ENCODE results near the gene NUP98. TPM values are rescaled to one million over a fixed set of nuclear protein-coding genes. Genes with fewer than 3 reads are reported as not detected.

The NUP98 gene
- total RNA-seq, 1 donor from 2014 or later, result 82.6 TPM

- TF ChIP-seq, protein P1, sequence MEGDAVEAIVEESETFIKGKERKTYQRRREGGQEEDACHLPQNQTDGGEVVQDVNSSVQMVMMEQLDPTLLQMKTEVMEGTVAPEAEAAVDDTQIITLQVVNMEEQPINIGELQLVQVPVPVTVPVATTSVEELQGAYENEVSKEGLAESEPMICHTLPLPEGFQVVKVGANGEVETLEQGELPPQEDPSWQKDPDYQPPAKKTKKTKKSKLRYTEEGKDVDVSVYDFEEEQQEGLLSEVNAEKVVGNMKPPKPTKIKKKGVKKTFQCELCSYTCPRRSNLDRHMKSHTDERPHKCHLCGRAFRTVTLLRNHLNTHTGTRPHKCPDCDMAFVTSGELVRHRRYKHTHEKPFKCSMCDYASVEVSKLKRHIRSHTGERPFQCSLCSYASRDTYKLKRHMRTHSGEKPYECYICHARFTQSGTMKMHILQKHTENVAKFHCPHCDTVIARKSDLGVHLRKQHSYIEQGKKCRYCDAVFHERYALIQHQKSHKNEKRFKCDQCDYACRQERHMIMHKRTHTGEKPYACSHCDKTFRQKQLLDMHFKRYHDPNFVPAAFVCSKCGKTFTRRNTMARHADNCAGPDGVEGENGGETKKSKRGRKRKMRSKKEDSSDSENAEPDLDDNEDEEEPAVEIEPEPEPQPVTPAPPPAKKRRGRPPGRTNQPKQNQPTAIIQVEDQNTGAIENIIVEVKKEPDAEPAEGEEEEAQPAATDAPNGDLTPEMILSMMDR (IDR thresholded peaks at IDR 0.05; ENCODE audit: unreplicated experiment), result no peak
- DNase-seq (ENCODE audit: low spot score in 2 of 2, unreplicated experiment in 2 of 2), result no peak
- Mint-ChIP-seq H3K27ac (no peak overlapping the region), H3K27me3 (ENCODE audit: low read depth) (no peaks in the 10 kb centered on the region), H3K9me3 (no peaks in the 10 kb centered on the region), H3K4me3 (no peak overlapping the region), H3K36me3 (peaks cover 41% of the 10 kb centered on the region), H3K4me1 (no peaks in the 10 kb centered on the region)
These were observed 90.2 kb downstream of the NUP98 start for GRCh38 chr11:3707176-3707575.

DNA sequence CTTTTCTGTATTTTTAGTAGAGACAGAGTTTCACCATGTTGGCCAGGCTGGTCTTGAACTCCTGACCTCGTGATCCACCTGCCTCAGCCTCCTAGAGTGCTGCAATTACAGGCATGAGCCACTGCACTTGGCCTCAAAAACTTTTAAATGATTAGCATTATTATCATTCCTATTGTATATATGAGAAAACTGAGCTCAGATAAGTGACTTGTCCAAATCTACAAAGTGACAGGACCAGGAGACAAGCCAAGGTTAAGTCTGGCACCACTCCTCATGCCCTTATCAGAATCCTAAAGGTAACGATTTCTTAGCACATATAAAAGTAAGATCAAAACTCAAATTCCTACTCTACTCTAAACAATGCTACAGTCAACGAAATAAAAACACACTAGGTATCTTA, 94.0 kb downstream of the NUP98 start:
- no peaks in the 10 kb centered on the region for H3K9me3 Mint-ChIP-seq
- H3K36me3 Mint-ChIP-seq, result peaks cover 52% of the 10 kb centered on the region
- no peak overlapping the region for H3K27ac Mint-ChIP-seq
- H3K4me1 Mint-ChIP-seq, result no peaks in the 10 kb centered on the region
- no peak overlapping the region for H3K4me3 Mint-ChIP-seq
- TF ChIP-seq, protein P1 (IDR thresholded peaks at IDR 0.05; ENCODE audit: unreplicated experiment), result no peak
- DNase-seq (ENCODE audit: low spot score in 2 of 2, unreplicated experiment in 2 of 2), result no peak
- H3K27me3 Mint-ChIP-seq (ENCODE audit: low read depth), result no peaks in the 10 kb centered on the region

GRCh38 chr11:3700910-3701309, 96.4 kb downstream of the NUP98 start:
- peaks cover 41% of the 10 kb centered on the region for H3K36me3 Mint-ChIP-seq
- TF ChIP-seq, protein P1 (IDR thresholded peaks at IDR 0.05; ENCODE audit: unreplicated experiment), result no peak
- H3K9me3 Mint-ChIP-seq, result no peaks in the 10 kb centered on the region
- H3K27ac Mint-ChIP-seq, result no peak overlapping the region
- no peaks in the 10 kb centered on the region for H3K27me3 Mint-ChIP-seq (ENCODE audit: low read depth)
- no peak overlapping the region for H3K4me3 Mint-ChIP-seq
- no peaks in the 10 kb centered on the region for H3K4me1 Mint-ChIP-seq
- no peak for DNase-seq (ENCODE audit: low spot score in 2 of 2, unreplicated experiment in 2 of 2)

GRCh38 chr11:3700410-3700809, 96.9 kb downstream of the NUP98 start:
- Mint-ChIP-seq H3K4me1 (no peaks in the 10 kb centered on the region), H3K27me3 (ENCODE audit: low read depth) (no peaks in the 10 kb centered on the region), H3K4me3 (no peak overlapping the region), H3K9me3 (no peaks in the 10 kb centered on the region), H3K36me3 (peaks cover 45% of the 10 kb centered on the region), H3K27ac (no peak overlapping the region)
- no peak for DNase-seq (ENCODE audit: low spot score in 2 of 2, unreplicated experiment in 2 of 2)
- TF ChIP-seq, protein P1 (IDR thresholded peaks at IDR 0.05; ENCODE audit: unreplicated experiment), result no peak

DNA sequence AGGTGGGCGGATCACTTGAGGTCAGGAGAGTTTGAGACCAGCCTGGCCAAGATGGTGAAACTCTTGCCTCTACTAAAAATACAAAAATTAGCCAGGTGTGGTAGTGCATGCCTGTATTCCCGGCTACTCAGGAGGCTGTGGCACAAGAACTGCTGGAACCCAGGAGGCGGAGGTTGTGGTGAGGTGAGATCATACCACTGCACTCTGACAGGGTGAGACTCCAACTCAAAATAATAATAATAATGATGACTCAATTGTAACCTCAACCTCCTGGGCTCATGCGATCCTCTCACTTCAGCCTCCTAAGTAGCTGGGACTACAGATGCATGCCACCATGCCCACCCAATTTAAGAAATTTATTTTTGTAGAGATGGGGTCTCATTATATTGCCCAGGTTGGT, 110.6 kb downstream of the NUP98 start:
- peaks cover 45% of the 10 kb centered on the region for H3K36me3 Mint-ChIP-seq
- no peaks in the 10 kb centered on the region for H3K4me1 Mint-ChIP-seq
- no peak overlapping the region for H3K27ac Mint-ChIP-seq
- DNase-seq (ENCODE audit: low spot score in 2 of 2, unreplicated experiment in 2 of 2), result no peak
- H3K4me3 Mint-ChIP-seq, result no peak overlapping the region
- TF ChIP-seq, protein P1 (IDR thresholded peaks at IDR 0.05; ENCODE audit: unreplicated experiment), result no peak
- H3K27me3 Mint-ChIP-seq (ENCODE audit: low read depth), result no peaks in the 10 kb centered on the region
- no peaks in the 10 kb centered on the region for H3K9me3 Mint-ChIP-seq

GRCh38 chr11:3685923-3686322, 111.4 kb downstream of the NUP98 start:
- peaks cover 51% of the 10 kb centered on the region for H3K36me3 Mint-ChIP-seq
- H3K4me1 Mint-ChIP-seq, result no peaks in the 10 kb centered on the region
- H3K9me3 Mint-ChIP-seq, result no peaks in the 10 kb centered on the region
- no peak overlapping the region for H3K27ac Mint-ChIP-seq
- H3K4me3 Mint-ChIP-seq, result no peak overlapping the region
- H3K27me3 Mint-ChIP-seq (ENCODE audit: low read depth), result no peaks in the 10 kb centered on the region
- no peak for DNase-seq (ENCODE audit: low spot score in 2 of 2, unreplicated experiment in 2 of 2)
- TF ChIP-seq, protein P1 (IDR thresholded peaks at IDR 0.05; ENCODE audit: unreplicated experiment), result no peak
